ENCODE data around the gene RHBDL3. TPM values are rescaled to one million over a fixed set of nuclear protein-coding genes. Genes with fewer than 3 reads are reported as not detected.
A peak's percentile ranks its signal among the peaks of the same experiment; 100 is the strongest.

Gene RHBDL3
- total RNA-seq (2014; rRNA removed) (not detected in 2 replicates), Bru-seq, nascent RNA (percentile 1 among the genes with signal in this experiment), BruChase-seq, experiment 1, labeled RNA remaining after a 6-hour chase (percentile 10 among the genes with signal in this experiment), BruChase-seq, experiment 2, labeled RNA remaining after a 2-hour chase (percentile 15 among the genes with signal in this experiment)
- long read RNA-seq = 0 reads

GRCh38 chr17:32265192-32265923 lies at the start of gene RHBDL3:
RHBDL3 (plus strand) TSS chr17:32265832; CDS start chr17:32266190, 358 bp downstream.
- H3K27ac ChIP-seq (ENCODE audit: low read length) = no peak within 1 kb of the TSS
- TF ChIP-seq, protein P1, sequence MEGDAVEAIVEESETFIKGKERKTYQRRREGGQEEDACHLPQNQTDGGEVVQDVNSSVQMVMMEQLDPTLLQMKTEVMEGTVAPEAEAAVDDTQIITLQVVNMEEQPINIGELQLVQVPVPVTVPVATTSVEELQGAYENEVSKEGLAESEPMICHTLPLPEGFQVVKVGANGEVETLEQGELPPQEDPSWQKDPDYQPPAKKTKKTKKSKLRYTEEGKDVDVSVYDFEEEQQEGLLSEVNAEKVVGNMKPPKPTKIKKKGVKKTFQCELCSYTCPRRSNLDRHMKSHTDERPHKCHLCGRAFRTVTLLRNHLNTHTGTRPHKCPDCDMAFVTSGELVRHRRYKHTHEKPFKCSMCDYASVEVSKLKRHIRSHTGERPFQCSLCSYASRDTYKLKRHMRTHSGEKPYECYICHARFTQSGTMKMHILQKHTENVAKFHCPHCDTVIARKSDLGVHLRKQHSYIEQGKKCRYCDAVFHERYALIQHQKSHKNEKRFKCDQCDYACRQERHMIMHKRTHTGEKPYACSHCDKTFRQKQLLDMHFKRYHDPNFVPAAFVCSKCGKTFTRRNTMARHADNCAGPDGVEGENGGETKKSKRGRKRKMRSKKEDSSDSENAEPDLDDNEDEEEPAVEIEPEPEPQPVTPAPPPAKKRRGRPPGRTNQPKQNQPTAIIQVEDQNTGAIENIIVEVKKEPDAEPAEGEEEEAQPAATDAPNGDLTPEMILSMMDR (conservative IDR thresholded peaks at IDR 0.05; ENCODE audit: low read depth, low read length) = no peak
- TF ChIP-seq EZH2 (IDR thresholded peaks at IDR 0.05; ENCODE audit: low read length, unreplicated experiment) (peak; percentile 48), EZH2phosphoT487 (IDR thresholded peaks at IDR 0.05; ENCODE audit: borderline replicate concordance, low read length) (no peak)
- H3K4me2 ChIP-seq (ENCODE audit: low read length) = peak within 1 kb of the TSS; percentile 78
- intact Hi-C loops (cut with micrococcal nuclease) = no loop called here
- no peaks in the 10 kb centered on the region for H3K9me3 ChIP-seq (ENCODE audit: low read length)
- H3K27me3 ChIP-seq (ENCODE audit: low read length) = peaks cover 47% of the 10 kb centered on the region
- no peaks in the 10 kb centered on the region for H3F3A ChIP-seq (ENCODE audit: low read length, unreplicated experiment)
- H3K4me1 ChIP-seq (ENCODE audit: insufficient read depth, low read length) = no peaks in the 10 kb centered on the region
- POLR2A ChIA-PET (ENCODE audit: unreplicated experiment) = no interaction called here
- H3K36me3 ChIP-seq (ENCODE audit: low read depth, low read length) = no peaks in the 10 kb centered on the region
- DNase-seq (no peak), ATAC-seq (no peak; the same call in 1 of the 2 replicates)
- peak within 1 kb of the TSS; percentile 56 for H3K4me3 ChIP-seq (ENCODE audit: low read length)
- no peaks in the 10 kb centered on the region for H3K79me2 ChIP-seq (ENCODE audit: low read length)
- CTCF ChIA-PET = no interaction called here
- no peaks in the 10 kb centered on the region for H4K20me1 ChIP-seq (ENCODE audit: low read length)
- no peaks in the 10 kb centered on the region for H3K9me2 ChIP-seq (replicated peaks; ENCODE audit: low read length)
- H2AFZ ChIP-seq (ENCODE audit: low read length) = peak within 1 kb of the TSS; percentile 26; the same call in 1 of the 2 replicates
- H3K9ac ChIP-seq (ENCODE audit: low read length) = no peak within 1 kb of the TSS
- no TSS peak for BruUV-seq (replicated peaks)

DNA sequence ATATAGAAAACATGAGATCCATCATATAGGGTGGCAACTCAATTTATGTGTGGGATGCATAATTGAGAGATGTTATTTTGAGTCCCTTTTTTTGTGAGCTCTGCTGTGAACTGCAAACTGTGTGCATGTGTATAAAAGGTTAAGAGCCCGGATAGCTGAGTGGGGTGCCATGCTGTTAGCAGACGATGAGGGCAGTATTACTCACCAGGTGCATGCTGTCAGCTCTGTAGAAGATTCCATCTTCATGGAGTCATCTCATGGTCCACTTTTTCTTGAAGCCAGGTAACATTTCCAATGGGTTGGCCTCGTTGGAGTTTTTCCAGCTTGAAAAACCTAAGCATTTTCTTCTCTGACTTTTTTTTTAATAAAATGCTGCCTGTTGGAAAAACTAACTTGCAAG lies 43.0 kb upstream of the RHBDL3 start:
- ChIA-PET POLR2A (ENCODE audit: unreplicated experiment) (interaction anchor here (0.6 kb wide), 1 partner anchor 610 kb away, joined by 3 read pairs; no protein-coding TSS in a partner anchor), CTCF (no interaction called here)
- H3K9me3 ChIP-seq (ENCODE audit: low read length) = no peaks in the 10 kb centered on the region
- intact Hi-C loops (cut with micrococcal nuclease) = no loop called here
- no peak overlapping the region for H3K4me3 ChIP-seq (ENCODE audit: low read length)
- no peaks in the 10 kb centered on the region for H3K4me1 ChIP-seq (ENCODE audit: insufficient read depth, low read length)
- no peak for TF ChIP-seq EZH2phosphoT487 (IDR thresholded peaks at IDR 0.05; ENCODE audit: borderline replicate concordance, low read length)
- TF ChIP-seq, protein P1 (conservative IDR thresholded peaks at IDR 0.05; ENCODE audit: low read depth, low read length) = peak; percentile 18; the same call in 1 of the 2 replicates
- no TSS peak for BruUV-seq (replicated peaks)
- H3K9me2 ChIP-seq (replicated peaks; ENCODE audit: low read length) = no peaks in the 10 kb centered on the region
- DNase-seq = peak; percentile 56
- no peak overlapping the region for H2AFZ ChIP-seq (ENCODE audit: low read length)
- no peak overlapping the region for H3K4me2 ChIP-seq (ENCODE audit: low read length)
- no peaks in the 10 kb centered on the region for H3K79me2 ChIP-seq (ENCODE audit: low read length)
- peak; percentile 67; the same call in 1 of the 2 replicates for ATAC-seq
- H4K20me1 ChIP-seq (ENCODE audit: low read length) = no peaks in the 10 kb centered on the region
- no peaks in the 10 kb centered on the region for H3K36me3 ChIP-seq (ENCODE audit: low read depth, low read length)
- no peak overlapping the region for H3K9ac ChIP-seq (ENCODE audit: low read length)
- H3K27ac ChIP-seq (ENCODE audit: low read length) = no peak overlapping the region
- no peaks in the 10 kb centered on the region for H3K27me3 ChIP-seq (ENCODE audit: low read length)
- H3F3A ChIP-seq (ENCODE audit: low read length, unreplicated experiment) = no peaks in the 10 kb centered on the region

GRCh38 chr17:32223703-32224102 lies 41.9 kb upstream of the RHBDL3 start:
- CTCF ChIA-PET = no interaction called here

More at GRCh38 chr17:32223703-32224102, 41.9 kb upstream of the RHBDL3 start:
- intact Hi-C loops (cut with micrococcal nuclease) = no loop called here
- ATAC-seq (no peak), DNase-seq (no peak)
- Histone ChIP-seq H3K9ac (ENCODE audit: low read length) (no peak overlapping the region), H3K9me3 (ENCODE audit: low read length) (no peaks in the 10 kb centered on the region), H3K79me2 (ENCODE audit: low read length) (no peaks in the 10 kb centered on the region), H3K27me3 (ENCODE audit: low read length) (no peaks in the 10 kb centered on the region), H3K4me2 (ENCODE audit: low read length) (no peak overlapping the region), H3K27ac (ENCODE audit: low read length) (no peak overlapping the region), H3K36me3 (ENCODE audit: low read depth, low read length) (no peaks in the 10 kb centered on the region), H2AFZ (ENCODE audit: low read length) (no peak overlapping the region), H4K20me1 (ENCODE audit: low read length) (no peaks in the 10 kb centered on the region), H3K9me2 (replicated peaks; ENCODE audit: low read length) (no peaks in the 10 kb centered on the region), H3K4me3 (ENCODE audit: low read length) (no peak overlapping the region), H3K4me1 (ENCODE audit: insufficient read depth, low read length) (no peaks in the 10 kb centered on the region), H3F3A (ENCODE audit: low read length, unreplicated experiment) (no peaks in the 10 kb centered on the region)
- no TSS peak for BruUV-seq (replicated peaks)
- no peak for TF ChIP-seq EZH2phosphoT487 (IDR thresholded peaks at IDR 0.05; ENCODE audit: borderline replicate concordance, low read length)
- TF ChIP-seq, protein P1 (conservative IDR thresholded peaks at IDR 0.05; ENCODE audit: low read depth, low read length) = no peak
- no peak for TF ChIP-seq EZH2 (IDR thresholded peaks at IDR 0.05; ENCODE audit: low read length, unreplicated experiment)
- POLR2A ChIA-PET (ENCODE audit: unreplicated experiment) = no interaction called here
